Measurements from ENCODE around the gene PREX1.

- TF ChIP-seq CTCF (IDR thresholded peaks at IDR 0.05; ENCODE audit: extremely low read depth in 1 of 2, insufficient read depth in 1 of 2, low read depth in 1 of 2, low read length in 2 of 2) (no peak), POLR2AphosphoS5 (IDR thresholded peaks at IDR 0.05; ENCODE audit: insufficient read depth, low read depth, low read length) (no peak), MAX (IDR thresholded peaks at IDR 0.05; ENCODE audit: insufficient read depth, insufficient read length) (no peak), POLR2A (IDR thresholded peaks at IDR 0.05; ENCODE audit: low read depth, low read length) (no peak), EZH2 (IDR thresholded peaks at IDR 0.05; ENCODE audit: borderline replicate concordance, low read depth, low read length, severe bottlenecking) (no peak), FOS (IDR thresholded peaks at IDR 0.05; ENCODE audit: borderline replicate concordance, insufficient read depth, low read length) (no peak), MYC (IDR thresholded peaks at IDR 0.05; ENCODE audit: low read depth, low read length) (no peak), GATA2 (IDR thresholded peaks at IDR 0.05; ENCODE audit: insufficient read depth, insufficient read length, low read depth, low read length) (no peak), JUN (IDR thresholded peaks at IDR 0.05; ENCODE audit: borderline replicate concordance, insufficient read depth, insufficient read length, low read depth) (no peak)
Observed at GRCh38 chr20:48727226-48727625, 100.6 kb downstream of the PREX1 start.
